ENCODE measurements around the gene C4BPB. TPM values are rescaled to one million over a fixed set of nuclear protein-coding genes. Genes with fewer than 3 reads are reported as not detected.
A peak's percentile ranks its signal among the peaks of the same experiment; 100 is the strongest.
"Not testable (repeated sequence)": the region's sequence is repeated elsewhere in the genome, so short reads cannot be mapped to it uniquely, and the experiment has no call there.

The C4BPB gene, protein sequence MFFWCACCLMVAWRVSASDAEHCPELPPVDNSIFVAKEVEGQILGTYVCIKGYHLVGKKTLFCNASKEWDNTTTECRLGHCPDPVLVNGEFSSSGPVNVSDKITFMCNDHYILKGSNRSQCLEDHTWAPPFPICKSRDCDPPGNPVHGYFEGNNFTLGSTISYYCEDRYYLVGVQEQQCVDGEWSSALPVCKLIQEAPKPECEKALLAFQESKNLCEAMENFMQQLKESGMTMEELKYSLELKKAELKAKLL
- under 1 TPM in 9 of 12 donors, not detected in 3; 0.13 to 0.99 (median 0.50) TPM for polyA plus RNA-seq (ENCODE audit: insufficient read length in 12 of 12)
- long read RNA-seq, donor 1, partial matches to known transcripts, result 0 of 1 reads
- long read RNA-seq, donor 1, other reads (novel, unspliced or antisense), result 0 of 1 reads
- long read RNA-seq, donor 2, result 0 reads
- long read RNA-seq, donor 3, result 0 reads
- long read RNA-seq, donor 4, result 0 reads
- long read RNA-seq, donor 5, result 0 reads
- long read RNA-seq, donor 6, result 0 reads
- long read RNA-seq, donor 7, result 0 reads
- long read RNA-seq, donor 8, partial matches to known transcripts, result 0 of 1 reads
- long read RNA-seq, donor 8, other reads (novel, unspliced or antisense), result 0 of 1 reads
- long read RNA-seq, donor 9, result 0 reads
- long read RNA-seq, donor 10, result 0 reads
- long read RNA-seq, donor 11, result 0 reads

DNA sequence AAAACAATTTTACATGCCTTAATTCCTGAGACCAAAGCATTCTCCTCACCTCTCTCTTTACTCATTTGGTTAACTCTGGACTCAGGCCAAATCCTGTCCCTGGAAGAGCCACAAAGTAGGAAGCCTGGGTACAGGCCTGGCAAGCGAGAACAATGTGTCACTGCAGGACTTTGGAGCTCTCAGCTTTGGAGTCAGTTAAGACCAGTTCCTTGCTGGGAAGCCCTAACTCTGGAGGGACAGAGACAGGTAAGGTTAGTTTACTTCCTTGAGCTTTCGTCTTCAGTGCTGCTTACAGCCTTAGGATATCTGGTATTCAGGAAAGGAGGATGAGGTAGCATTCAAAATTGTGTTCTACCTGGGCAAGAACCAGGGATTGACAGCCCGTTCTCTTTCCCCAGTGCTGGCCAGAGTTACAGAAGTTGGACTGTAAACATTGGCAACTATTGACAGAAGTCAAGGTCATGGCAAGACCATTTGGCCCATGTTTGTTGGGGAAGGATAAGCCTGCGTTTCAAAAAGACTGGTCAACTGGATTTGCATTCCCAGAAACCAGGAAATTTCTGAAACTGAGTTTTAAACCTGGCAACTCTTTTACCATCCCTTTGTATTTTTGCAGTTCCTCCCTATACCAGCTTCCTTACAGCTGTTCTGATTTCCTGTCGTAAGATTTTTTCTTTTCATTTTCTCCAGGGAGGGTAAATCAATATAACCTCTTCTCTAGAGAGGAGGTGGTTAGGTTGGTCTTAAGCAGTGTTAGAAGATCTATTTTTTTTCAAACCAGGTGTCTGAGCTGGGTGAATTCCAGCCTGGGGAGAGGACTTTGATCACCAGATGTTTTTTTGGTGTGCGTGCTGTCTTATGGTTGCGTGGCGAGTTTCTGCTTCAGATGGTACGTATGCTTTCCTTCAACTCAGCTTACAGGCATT, at the start of gene C4BPB:
C4BPB (plus strand) TSS at position 160 of the 926 bp plus-strand sequence; CDS start at position 832, 672 bp downstream.
- no peak for DNase-seq

DNA sequence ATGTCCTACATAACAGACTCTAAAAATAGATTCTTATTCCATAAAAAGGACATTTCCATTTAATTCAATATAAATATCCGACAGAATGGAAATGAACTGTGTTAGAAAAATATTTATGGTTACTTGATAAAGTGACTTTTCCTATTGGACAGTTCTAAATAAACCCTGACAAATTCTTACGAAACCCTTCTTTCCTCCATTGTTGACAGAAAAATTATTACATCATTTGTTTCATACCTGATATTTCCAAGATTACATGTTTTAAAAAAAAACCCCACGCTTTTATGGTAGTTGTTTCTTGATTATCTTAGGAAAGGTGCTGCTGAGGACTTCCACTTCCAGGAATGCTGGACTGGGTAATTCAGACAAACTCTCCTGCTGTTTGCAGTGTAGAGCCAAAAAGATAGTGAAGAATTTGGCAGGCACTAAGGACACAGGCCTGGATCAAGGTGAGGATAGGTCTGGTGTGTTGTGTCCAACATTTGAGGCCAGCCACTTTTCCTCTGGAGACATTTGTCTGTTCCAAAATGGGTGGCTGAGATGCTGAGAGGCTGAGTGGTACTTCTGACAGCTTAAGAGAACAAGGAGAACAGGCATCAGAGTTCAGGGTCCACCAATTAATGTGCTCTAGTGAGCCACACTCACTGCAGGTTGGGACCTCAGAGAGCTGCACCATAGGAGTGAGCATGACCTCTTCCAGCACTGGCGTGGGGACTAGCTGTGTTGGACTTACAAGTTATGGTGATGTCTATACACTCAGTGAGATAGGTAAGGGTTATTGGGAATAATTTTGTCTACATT, 49.1 kb upstream of the C4BPB start:
- DNase-seq, result no peak

DNA sequence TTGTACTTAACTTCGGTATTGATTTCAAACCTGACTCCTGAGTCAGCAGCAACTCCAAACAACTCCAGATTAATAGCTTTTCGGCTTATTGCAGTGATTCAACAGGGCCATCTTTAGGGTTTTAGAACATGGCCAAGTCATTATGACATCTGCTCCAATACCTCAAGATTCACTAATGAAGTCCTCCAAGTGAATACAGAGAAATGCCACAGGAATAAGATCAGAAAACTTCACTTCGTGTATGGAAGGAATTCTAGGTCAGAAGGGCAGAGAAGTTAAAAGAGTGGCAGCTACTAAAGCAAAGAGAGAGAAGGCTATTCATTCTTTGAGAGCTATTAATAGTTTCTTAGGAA, 48.5 kb upstream of the C4BPB start:
- DNase-seq, result no peak

DNA sequence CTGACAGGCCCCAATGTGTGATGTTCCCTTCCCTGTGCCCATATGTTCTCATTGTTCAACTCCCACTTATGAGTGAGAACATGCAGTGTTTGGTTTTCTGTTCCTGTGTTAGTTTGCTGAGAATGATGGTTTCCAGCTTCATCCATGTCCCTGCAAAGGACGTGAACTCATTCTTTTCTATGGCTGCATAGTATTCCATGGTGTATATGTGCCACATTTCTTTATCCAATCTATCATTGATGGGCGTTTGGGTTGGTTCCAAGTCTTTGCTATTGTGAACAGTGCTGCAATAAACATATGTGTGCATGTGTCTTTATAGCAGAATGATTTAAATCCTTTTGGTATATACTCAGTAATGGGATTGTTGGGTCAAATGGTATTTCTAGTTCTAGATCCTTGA, 47.3 kb upstream of the C4BPB start:
- not testable (repeated sequence) for DNase-seq

DNA sequence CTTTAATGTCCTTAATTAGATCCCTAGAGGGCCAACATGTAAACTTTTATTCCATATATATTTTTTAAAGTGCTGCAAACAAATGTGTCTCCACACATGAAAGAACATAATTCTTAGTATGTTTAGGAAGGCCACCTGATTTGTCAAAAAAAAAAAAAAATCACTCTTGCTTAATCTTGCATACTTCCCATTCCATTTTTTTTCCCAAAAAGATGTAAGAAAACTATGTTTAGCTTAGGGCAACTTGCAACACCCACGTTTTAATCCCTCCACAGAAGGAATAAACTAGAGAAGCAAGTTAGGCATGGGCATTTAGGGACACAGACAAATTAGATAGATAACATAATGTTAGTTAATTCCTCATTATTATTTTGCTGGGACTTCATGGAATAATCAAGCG, 43.2 kb upstream of the C4BPB start:
- no peak for DNase-seq

DNA sequence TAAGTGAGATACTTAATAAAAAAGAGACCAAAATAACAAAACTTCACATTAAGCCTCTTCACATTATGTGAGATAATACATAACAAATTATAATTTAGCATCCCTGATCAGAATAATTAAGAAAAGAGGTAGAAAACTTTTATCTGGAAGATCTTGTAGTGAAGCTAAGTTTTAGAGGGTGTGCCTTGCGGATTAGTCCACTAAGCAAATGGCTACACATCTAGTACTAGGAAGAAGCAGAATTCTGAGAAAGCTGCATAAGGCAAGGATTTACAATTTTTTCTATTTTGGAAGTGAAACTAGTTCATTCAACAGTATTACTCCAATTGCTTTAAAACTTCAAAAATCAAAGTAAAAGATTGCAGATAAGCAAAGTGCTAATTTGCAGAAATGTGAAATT, 41.2 kb upstream of the C4BPB start:
- no peak for DNase-seq

DNA sequence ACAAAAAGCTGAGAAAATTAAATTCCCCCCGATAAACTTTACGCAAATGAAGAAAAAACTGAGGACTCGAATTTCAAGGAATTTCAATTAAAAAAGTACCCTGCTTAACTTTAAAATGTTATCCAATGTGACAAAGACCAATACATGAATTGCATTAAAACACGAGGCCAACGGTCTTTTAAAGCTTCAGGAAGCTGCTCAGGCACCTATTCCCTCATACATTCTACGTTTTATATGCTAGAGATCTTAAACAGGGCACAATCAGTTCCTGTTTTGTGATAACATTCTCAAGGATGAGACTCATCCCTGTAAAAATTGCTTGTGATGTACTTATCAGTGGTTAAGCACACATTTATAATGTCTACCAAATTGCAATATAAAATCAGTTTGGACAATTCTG, 40.6 kb upstream of the C4BPB start:
- no peak for DNase-seq

DNA sequence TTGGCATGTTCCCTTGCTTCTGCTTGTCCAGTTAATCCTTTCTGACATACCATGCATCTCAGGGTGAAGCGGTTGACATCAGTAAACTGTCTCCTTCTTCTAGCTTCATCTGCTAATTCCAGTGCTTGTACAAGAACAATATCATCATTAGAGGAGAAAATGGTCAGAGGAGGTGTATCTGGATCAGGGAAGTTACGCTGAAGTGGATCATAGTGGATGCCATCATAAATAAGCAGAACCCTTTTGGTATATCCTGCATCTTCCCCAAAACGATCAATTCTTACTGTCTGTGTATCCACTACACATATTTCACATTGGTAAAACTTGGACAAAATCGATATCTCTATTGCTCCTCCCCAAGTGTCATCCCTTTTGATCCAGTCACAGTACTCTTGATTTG, 39.6 kb upstream of the C4BPB start:
- no peak for DNase-seq

DNA sequence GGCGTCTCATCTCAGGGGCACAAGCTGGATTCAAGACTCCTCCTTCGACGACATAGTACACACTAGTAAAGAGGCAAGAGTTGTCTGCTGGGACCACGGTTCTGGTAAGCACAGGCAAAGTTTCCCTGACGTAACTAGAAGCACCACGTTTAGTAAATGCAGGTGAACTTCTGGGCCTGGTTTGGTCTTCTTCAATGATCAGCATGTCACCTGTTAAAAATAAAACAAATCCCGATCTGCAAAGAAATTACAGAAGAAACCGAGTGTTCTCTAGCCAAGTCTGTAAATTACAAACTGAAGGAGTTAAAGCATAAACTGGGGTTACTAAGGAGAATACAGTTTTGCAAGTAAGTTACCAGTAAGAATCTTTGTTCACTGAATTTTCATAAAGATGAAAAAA, 39.1 kb upstream of the C4BPB start:
- no peak for DNase-seq

DNA sequence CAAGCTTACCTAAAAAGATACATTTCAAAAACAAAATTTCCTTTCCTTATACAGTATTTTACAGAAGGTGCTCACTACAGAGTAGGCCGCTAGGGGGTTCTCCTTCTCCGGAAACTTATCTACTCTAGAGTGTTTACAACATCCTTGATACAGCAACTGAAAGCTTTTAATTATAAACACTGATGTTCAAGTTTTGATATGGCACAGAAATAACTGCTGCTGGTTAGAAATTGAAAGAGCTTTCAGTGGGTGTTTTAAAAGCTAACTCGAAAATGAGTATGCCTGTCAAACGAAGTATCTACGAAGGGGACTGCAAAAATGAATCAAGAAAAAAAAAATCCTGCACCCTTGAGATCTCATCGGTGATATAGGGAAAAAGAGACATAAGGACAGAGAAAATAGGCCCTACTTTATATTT, 38.7 kb upstream of the C4BPB start:
- DNase-seq, result peak; percentile 59

DNA sequence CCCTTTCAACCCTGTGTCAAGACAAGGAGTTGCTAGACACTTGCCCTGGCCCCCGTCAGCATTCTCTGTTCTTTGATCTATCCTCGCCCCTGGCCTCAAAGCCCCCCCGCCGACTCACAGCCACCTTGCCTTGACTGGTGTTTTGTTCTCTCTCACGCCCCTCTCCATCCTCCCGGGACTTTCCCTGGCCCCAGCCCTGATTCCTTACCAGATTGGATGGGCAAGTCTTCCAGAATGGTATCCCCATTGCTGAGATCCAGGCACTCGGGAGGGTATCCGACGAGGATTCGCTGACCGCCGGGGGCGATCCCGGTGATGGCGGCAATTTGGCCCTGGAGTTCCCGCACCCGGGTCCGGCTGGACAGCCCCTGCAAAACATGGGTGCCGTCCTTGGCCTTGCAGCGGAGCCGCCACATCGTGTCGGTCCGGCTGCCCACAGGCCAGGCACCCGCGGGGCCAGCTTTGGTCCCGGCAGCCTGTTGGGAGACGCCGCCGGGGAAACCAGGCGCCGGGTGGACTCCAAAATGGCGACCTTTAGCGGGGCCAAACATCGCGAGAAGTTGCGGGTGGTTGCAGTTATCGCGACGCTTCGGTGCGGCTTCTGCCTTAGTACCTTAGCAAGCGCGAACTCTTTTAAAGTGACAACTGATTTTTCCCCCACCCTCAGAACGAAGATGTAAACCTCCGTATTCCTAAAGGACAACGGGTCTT, 38.0 kb upstream of the C4BPB start:
- DNase-seq, result peak; percentile 96

DNA sequence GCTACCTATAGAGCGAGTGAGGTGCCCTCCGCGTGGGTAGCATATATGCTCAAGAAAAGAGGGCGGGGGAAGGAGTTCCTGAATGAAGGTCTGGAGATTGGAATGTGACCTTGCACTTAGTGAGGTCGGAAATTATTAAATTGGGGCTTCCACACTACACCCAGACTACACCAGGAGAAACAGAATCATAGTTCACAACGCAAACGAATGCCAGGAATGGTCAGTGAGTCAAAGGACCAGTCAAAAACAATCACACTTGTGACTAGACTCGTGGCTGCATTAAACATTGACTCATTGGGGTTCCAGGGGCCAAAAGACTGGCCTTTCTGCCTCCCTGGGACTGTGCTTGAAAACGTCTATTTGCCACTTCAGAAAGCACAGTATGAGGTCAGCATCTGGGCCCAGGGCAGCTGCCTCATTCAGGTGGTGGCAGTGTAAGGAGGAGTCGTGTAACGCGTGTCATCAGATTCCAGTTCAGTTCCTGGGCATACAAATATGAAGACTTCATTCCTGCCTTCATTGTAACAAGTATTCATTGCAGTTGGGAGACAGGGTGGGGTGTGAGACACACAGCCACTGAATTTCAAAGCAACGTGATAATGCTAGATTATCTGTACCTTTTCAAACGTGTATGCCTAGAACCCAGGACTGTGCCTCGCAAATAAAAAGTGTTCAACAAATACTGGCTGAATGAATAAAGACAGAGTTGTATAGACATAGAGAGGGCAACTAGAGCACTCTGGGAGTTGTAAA, 37.3 kb upstream of the C4BPB start, which contains the start of gene YOD1:
YOD1 (minus strand) TSS at position 18 of the 753 bp plus-strand sequence. CDS start 178 bp downstream, outside the sequence.
- DNase-seq, result no peak

DNA sequence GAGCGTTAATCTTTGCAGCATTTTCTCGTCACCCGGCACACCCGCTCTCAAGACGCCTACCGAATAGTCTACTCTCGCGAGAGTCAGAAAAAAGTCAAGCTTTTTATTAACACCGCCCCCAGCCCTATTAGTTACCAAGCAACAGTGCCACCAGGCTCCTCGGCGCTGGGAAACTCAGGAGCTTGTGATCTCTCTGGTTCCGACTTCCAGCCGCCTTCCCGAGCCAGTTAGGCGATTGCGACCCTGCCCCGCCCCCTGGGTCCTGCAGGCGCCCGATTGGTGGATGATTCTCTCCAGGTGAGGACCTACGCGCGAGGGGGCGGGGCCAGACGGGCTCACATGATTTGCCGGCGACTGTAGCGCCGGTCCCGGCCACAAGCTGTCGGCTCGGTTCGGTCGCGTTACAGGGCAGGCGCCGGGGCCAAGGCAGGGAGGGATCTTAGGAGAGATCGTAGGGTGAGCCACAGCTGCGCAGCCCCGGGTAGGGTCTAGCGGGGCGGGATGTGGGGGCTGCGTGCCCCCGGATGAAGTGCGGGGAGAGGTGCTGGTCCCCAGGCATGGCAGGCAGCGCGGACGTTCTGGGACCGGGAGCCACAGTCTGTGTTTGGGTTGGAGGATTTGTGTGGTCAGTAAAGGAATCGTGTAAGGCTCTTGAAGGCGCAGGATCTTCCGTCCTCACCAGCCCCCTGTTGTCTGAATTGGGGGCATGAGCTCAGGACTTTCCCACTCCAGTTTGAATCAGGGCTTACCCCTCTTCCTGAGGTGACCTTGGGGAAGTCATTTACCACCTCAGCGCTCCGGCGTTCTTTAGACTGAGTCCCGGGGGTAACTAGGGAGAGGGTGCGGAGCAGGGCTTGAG, 35.5 kb upstream of the C4BPB start, which contains the start of gene PFKFB2:
PFKFB2 (plus strand) TSS at position 365 of the 859 bp plus-strand sequence. CDS start 1,443 bp downstream, outside the sequence.
- DNase-seq, result peak; percentile 90

DNA sequence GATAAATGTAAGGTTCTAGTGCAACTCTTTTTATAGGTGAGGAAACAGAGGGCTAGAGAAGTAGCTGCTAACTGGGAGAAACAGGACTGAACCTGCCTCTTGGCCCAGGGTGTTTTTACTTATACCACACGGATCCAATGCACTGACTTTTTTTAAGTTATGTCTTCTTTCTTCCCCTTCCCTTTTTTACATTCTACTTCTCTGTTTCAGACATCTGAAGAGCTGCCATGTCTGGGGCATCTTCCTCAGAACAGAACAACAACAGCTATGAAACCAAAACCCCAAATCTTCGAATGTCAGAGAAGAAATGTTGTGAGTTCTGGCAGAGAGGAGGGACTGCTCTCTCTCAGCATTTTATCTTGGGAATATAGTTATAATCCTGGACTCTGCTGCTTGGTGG, 34.2 kb upstream of the C4BPB start:
- DNase-seq, result no peak

DNA sequence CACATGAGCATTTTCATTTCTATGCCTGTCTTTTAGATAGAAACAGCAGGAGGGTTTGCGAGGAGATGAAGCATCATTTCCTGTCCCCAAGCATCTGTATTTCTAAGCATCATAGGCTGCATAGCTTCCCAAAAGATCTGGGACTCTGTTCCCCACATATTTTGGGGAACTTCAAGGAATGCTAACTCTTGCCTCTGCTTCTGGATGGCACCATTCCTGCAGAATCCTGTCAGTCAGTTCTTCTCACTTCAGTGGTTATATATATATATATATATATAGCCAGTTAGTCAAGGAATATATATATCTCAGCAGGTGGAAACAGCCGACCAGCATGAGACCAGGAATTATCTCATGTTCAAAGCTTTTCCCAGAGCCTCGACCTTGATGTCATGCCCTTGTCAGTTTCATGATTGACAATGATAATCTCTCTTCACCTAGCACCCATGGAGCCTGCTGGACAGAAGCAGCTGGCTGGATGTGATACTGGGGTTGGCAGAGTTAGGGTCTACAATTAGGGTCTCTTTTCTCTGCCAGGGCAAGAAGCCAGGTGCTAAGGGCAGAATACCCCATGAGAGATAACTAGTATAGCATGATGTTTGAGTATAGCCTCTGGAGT, 33.2 kb upstream of the C4BPB start:
- no peak for DNase-seq

DNA sequence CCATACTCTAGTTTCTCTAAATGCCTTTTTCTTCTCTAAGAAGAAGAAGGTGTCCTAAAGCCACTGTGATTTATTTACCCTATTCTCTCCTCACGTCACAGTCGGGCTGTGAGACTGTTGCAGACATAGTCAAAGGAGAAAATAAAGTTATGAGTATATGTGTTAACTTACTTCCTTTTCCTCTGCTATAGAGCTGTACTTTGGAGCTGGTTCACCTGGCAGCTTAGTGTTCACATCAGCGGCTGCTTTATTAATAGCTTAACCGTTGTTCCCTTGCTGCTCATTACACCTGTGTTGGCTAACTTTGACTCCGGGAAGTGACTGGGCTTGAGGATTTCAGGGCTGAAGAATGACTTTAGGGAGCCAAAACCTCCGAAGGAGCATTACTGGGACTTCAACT, 32.0 kb upstream of the C4BPB start:
- no peak for DNase-seq

DNA sequence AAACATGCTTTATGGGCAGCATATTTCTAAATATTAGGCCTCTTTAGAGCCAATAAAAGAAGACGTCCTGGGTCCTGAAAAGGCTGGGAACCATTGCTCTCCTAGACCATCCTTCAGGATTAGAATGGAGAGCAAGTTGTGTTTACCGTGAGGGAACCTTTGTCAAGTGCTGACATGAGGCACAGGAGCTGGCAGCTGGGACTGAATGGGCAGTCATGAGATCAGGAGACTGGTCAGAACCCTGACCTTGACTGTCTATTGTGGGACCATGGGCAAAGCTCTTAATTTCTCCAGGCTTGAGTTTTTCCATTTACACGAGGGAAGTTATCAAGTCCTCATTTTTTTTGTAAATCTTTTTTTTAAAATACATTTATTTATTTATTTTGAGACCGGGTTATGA, 30.4 kb upstream of the C4BPB start:
- no peak for DNase-seq
